Measurements from ENCODE around the gene NHS.

The NHS gene

GRCh38 chrX:17774053-17774452 lies 399.1 kb downstream of the NHS start:
- Histone ChIP-seq H3K9ac (no peak overlapping the region), H3K4me1 (ENCODE audit: low read depth, poor library complexity, severe bottlenecking) (no peaks in the 10 kb centered on the region), H3K36me3 (ENCODE audit: insufficient read depth) (no peaks in the 10 kb centered on the region), H3K4me2 (no peak overlapping the region), H4K20me1 (ENCODE audit: insufficient read depth) (no peaks in the 10 kb centered on the region), H3K4me3 (IDR thresholded peaks at IDR 0.05; ENCODE audit: insufficient read depth, low read depth, low read length) (no peak overlapping the region), H3K27me3 (ENCODE audit: insufficient read depth, low read depth) (no peaks in the 10 kb centered on the region), H2AFZ (ENCODE audit: low read depth) (no peak overlapping the region), H3K79me2 (ENCODE audit: insufficient read depth, low read depth) (no peaks in the 10 kb centered on the region), H3K27ac (no peak overlapping the region)
- no peak for TF ChIP-seq CTCF (conservative IDR thresholded peaks at IDR 0.05; ENCODE audit: low read depth, low read length)

GRCh38 chrX:17778997-17779396 lies 404.0 kb downstream of the NHS start:
- Histone ChIP-seq H3K4me3 (IDR thresholded peaks at IDR 0.05; ENCODE audit: insufficient read depth, low read depth, low read length) (no peak overlapping the region), H3K4me2 (no peak overlapping the region), H4K20me1 (ENCODE audit: insufficient read depth) (no peaks in the 10 kb centered on the region), H3K27ac (no peak overlapping the region), H3K4me1 (ENCODE audit: low read depth, poor library complexity, severe bottlenecking) (no peaks in the 10 kb centered on the region), H3K27me3 (ENCODE audit: insufficient read depth, low read depth) (no peaks in the 10 kb centered on the region), H3K9ac (no peak overlapping the region), H3K79me2 (ENCODE audit: insufficient read depth, low read depth) (no peaks in the 10 kb centered on the region), H2AFZ (ENCODE audit: low read depth) (no peak overlapping the region), H3K36me3 (ENCODE audit: insufficient read depth) (no peaks in the 10 kb centered on the region)
- no peak for TF ChIP-seq CTCF (conservative IDR thresholded peaks at IDR 0.05; ENCODE audit: low read depth, low read length)

GRCh38 chrX:17779434-17779833 lies 404.4 kb downstream of the NHS start:
- Histone ChIP-seq H3K27me3 (ENCODE audit: insufficient read depth, low read depth) (no peaks in the 10 kb centered on the region), H4K20me1 (ENCODE audit: insufficient read depth) (no peaks in the 10 kb centered on the region)
- no peak for TF ChIP-seq CTCF (conservative IDR thresholded peaks at IDR 0.05; ENCODE audit: low read depth, low read length)

More at GRCh38 chrX:17779434-17779833, 404.4 kb downstream of the NHS start:
- no peak overlapping the region for H3K9ac ChIP-seq
- no peaks in the 10 kb centered on the region for H3K36me3 ChIP-seq (ENCODE audit: insufficient read depth)
- H3K4me2 ChIP-seq: no peak overlapping the region
- no peaks in the 10 kb centered on the region for H3K79me2 ChIP-seq (ENCODE audit: insufficient read depth, low read depth)
- no peak overlapping the region for H3K27ac ChIP-seq
- no peaks in the 10 kb centered on the region for H3K4me1 ChIP-seq (ENCODE audit: low read depth, poor library complexity, severe bottlenecking)
- H2AFZ ChIP-seq (ENCODE audit: low read depth): no peak overlapping the region
- no peak overlapping the region for H3K4me3 ChIP-seq (IDR thresholded peaks at IDR 0.05; ENCODE audit: insufficient read depth, low read depth, low read length)
